Loucy (cell line): ENCODE results near the gene STYXL2.

Experiments
- CTCF ChIP-seq: fragments of 200-600 bp; sonication (generic); conservative IDR thresholded peaks from 2 replicates; pipeline ENCODE4 v1.5.1; 2014; ENCODE audit warnings: mild to moderate bottlenecking, antibody characterized with exemption, low read length
- EZH2phosphoT487 ChIP-seq: fragments of 200-600 bp; IDR thresholded peaks from 2 replicates; pipeline ENCODE4 v1.6.1; 2018; ENCODE audit warnings: antibody characterized with exemption, mild to moderate bottlenecking, moderate library complexity, borderline replicate concordance

DNA sequence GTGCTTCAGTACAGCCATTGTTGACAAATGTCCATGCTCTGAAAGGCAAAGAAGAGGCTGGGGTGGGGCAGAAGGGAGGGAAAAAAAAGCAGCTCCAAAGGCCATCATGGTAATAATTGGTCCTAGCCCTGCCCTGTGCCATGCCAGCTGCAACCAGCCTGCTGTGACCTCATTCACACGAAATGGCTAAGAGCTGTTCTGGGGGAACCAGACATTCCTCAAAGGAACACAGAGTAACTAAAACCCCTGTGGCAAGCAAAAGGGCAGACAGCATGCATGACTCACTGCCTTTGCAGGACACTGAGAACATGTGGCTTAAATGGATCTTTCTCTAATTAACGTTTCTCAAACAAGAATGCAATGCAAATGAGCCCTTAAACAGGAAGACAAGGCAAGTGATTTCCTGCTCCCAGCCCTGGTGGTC lies 42.3 kb downstream of the STYXL2 start:
- TF ChIP-seq CTCF (no peak), EZH2phosphoT487 (no peak)
